GM21528 (cell line): Measurements from ENCODE around the gene ACTBL2.

ENCODE experiments used
- ATAC-seq: cut with Tn5 transposase; IDR thresholded peaks from one replicate; pipeline ENCODE4 v1.9.1; 2021; ENCODE audit warnings: mild to moderate bottlenecking, moderate library complexity; ENCODE audit not compliant: unreplicated experiment, low FRiP score

The ACTBL2 gene

DNA sequence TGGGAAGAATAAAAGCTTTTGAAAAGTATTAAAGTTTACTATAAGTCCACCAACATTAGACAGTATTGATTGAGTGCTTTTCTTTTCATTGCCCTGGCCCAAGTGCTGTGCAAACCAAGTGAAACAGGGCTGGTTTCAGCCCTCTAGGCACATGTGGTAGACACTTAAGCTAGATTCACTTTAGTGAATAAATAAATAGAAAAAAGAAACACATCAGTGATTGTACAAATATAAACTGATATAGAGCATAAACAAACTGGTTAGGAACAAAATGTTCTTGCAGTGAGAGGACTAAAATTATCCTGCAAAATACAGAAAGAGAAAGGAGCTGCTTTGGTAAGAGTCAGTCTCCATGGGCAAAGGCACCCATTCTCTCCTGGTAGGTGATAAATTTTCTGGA, 29.7 kb downstream of the ACTBL2 start:
- ATAC-seq = no peak

DNA sequence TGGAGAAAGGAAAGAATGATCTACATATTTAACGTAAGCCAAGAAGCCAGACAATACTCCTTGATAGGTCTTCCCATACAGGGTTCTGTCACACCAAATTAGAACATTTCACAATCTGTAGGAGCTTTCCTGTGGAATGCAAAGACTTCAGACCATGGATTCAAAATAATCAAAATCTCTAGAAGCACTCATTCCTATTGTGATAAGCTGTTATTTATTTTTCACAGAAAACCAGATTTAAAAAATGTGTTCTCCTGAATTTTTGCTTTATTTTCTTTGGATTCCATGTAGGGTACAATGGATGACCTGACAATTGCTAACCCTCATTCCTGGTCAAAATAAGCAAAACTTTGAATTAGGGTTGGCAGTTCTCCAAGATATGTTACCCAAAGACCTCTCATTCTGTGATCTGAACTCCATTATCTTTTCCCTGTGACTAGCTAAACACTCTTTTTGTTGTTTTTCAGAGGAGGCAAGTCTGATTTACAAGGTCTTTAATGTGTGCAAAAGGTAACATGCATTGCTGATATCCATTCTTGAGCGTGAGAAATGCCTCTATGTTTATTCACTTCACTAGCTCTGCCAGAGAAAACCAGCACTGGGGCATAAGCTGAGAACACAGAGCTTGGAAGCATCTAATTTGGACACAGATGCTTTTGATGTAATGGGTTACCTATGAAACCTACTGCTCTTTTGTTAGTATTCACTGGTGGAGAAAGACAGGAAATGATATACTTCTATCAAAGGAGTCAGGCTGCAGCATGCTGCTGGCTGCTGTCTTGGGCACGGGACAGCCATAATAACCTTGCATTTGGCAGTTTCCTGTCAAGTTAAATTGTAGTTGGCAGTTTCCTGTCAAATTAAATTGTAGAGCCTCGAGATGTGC, 31.4 kb downstream of the ACTBL2 start:
- ATAC-seq = no peak

DNA sequence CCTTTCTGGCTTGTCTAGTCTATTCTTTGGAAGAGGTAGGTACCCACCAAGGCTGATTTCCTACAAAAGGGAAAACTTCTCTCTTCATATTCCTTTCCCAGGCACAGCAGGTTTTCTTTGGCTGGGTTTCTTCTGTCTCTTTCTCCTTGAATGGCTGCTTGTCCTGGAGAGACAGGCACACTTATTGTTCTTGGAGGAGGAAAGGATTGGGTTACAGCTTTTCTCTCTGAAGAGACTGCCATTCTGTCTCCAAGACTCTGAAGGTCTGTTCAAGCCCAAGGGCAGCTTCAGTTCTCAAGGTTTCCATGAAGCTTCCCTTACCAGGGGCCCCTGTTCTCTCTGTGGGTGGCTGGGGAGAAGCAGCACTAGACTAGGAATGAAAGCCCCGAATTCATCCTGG, 33.9 kb downstream of the ACTBL2 start:
- no peak for ATAC-seq

DNA sequence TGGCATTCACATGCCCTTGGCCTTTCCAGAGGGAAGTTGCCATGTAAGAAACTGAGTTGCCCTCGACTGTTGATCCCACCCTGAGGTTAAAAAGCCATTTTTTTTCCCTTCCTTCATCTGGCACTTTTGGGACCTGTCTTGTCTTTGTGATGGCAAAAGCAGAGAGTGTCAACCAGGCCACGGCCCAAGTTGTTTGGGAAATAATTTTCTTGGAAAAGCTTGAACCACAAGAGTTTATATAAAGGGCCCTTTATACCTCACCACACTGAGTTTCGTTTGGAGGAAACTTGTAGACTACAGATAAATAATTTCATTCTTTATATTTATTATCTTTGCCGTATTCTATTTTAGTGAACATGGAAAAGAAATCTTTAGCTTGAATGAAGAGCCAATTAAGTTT, 34.3 kb downstream of the ACTBL2 start:
- ATAC-seq = no peak

DNA sequence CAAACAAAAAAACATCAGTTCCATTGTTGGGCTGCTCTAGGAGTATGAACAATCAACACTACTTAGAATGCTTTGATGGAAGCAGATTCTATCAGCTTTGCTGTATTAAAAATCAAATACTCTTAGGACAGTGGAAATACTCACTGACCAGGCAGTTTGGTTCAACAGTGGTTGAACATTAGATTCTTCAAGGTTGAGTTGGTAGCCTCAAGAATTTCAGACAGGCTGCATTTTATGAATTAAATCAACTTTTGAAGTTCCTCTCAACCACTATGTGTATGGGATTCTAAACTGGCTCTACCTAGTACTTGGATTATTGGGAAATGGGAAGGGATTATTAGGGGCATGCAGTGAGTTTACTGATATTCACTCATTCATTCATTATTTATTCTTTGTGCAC, 35.0 kb downstream of the ACTBL2 start:
- ATAC-seq = no peak

DNA sequence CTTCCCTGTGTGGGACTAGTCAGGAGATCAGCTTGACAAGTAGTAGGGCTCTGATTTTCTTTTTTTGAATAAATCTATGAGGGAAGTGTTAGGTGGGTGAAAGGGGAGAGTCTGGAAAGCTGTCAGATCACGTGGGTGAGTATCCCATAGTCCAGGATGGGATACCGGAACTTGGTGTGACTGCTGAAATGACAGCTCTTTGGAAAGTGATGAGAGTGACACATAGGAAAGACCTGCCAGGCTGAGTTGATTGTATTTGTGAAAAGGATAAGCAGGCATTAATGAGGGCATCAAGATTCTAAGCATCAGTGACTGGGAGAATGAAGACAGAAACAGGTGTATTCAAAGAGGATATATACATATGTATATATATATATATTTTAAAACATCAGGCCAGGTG, 35.6 kb downstream of the ACTBL2 start:
- no peak for ATAC-seq

DNA sequence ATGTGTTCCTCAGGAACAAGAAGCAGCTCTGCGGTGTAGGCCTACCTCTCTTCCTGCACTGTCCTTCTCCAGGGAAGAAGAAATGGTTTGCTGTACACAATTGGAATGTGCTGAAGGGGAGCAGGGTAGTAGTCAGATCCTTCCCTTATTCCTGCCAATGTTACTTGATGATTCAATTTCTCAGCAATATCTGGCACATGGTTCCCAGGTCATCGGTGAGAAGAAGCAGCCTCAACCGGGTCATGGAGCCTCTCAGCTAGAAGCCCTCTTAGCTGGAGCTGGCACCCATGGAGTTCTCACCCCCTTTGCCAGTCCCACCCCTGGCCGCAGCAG, 36.9 kb downstream of the ACTBL2 start:
- no peak for ATAC-seq

DNA sequence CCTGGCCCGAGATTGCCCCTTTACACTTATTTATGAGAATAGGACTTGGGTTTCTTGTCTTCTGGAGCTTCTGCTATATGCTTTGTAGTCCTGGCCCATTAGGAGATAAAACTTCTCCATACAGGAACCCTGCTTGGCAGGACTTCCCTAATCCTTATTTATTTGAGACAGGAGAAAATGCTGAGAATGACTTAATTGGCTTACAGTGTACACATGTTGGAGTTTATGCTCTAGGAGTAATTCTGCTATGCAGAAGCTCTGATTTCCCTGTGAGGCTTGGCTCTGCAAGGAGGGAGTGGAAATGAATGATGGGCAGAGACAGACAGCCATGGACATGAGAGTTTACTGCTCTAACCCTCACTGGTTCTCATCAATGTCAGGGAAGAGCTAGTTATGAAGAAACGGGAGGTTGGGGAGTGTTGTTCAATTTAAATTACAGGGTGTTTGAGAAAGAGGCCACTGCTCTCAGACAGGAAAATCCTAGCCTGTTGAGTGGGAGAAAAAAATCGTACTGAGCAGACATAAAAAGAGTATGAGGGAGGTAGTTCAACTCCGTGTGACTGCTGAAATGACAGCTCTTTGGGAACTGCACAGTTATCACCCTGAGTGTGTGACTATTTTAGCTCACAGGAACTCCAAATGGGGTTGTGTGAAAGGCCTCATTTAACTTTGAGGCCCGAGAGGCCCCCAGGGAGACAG, 37.5 kb downstream of the ACTBL2 start:
- no peak for ATAC-seq

DNA sequence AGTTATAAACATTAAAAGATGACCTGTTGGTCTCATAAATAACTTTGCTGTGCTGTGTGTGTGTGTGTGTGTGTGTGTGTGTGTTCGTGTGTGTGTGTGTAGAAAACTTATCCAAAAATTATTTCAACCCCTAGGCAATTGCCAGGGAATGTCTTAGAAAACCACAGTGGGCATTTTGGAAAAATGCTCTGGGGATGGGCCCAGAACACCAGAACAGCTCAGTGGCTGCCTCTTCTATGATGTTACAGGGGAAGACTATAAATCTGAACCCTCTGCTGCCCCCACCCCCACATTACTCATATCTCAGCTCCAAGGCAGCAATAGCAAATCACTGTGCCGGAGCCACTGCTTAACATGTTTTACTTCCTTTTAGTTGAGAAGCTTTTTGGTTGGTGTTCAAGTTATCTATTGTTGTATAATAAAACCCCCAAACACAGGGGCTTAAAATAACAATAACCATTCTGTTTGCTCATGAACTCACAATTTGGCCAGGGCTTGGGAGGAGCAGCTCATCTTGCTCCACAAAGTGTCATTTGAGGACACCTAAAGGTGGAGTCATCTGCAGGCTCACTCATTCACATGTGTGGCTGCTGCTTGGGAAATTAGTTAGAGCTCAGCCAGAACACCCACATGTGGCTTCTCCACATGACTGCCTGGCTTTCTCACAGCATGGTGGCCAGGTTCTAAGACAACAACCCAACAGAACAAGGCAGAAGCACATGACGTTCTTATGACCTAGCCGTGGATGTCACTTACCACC, 40.4 kb downstream of the ACTBL2 start:
- ATAC-seq = no peak

DNA sequence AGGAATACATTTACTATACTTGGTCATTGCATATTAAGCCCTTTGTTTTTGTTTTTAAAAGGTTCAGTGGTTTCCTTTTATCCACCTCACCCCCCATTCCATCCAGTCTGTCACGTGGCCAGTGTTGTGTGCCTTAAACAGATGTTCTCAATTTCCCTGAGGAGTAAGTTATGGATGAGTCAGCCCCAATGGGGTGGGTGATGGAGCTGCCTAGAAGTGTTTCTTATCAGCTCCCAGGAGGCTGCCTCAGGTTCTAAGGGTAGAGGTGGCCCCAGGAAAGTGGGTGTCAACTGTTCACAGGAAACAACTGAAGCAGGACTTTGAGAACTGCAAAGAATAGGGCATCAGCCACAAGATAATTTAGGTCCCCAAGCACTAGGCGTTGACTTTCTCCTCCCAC, 41.1 kb downstream of the ACTBL2 start:
- ATAC-seq = no peak

DNA sequence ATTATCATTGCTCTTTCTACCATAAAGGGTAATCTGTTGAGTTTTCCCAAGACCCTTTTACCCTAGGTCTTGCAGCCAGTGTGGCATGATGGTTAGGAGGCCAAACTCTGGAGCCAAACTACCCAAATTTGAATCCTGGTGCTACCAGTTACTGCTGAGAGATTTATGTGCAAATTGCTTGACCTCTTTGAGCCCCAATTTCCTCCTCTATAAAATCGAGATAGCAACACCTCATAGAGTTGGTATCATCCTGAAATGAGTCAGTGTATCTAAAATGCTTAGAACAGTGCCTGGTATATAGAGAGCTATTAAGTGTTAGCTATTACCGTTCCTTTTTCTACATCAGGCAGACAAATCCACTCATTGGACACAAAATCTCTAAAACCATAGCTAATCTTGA, 43.0 kb downstream of the ACTBL2 start:
- no peak for ATAC-seq

DNA sequence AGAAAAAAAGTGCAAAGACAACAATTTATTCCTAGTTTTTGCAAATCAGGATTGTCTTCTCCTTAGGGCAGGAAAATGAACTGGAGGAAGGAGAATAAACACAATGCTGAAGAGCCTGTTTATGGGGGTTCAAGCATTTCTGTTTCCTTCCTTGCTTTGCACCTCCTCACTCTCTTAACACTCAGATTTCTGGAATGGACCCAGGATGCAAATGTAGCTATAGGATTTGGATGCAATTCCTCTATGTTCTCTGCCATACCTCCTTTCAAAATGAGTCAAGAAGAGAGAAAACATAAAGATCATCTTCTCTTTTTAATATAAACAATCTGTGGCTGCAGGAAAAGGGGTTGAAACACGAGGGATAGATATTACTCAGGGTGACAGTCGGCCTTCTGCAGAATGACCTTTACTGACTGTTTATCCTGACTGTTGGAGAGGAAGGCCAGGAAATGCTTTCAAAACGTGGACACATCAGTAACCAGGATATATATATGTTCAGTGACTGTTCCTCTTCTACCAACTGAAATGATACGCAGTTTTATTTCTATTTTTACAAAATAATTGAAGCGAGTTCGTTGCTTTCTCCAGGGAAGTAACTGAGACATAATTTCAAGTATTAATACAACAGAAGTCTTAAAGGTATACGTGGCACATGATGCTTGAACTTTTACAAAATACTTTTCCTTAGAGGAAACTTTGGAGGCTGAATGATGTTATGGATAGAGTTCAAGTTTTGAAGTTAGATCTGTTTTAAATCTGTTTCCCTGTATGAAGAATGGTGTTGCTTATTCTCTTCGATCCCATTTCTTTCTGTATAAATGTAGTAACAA, 44.4 kb downstream of the ACTBL2 start:
- no peak for ATAC-seq

DNA sequence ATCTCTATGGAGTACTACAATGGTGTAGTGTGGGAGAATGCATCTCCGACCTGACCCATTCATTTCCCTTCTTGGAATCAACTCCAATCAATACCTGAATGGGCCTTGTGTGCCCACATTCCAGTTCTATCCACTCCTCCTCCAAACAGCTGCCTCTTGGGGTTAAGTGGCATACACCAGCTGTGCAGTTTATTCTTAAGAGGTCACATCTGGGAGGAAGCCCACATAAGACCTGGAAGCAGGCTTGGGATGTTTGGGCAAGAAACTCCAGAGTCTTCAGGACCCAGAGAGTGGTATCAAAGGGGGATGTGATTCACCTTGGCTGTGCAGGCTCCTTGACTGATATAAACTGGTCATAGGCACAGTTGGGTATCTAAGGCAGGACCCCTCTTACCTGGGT, 46.0 kb downstream of the ACTBL2 start:
- no peak for ATAC-seq

DNA sequence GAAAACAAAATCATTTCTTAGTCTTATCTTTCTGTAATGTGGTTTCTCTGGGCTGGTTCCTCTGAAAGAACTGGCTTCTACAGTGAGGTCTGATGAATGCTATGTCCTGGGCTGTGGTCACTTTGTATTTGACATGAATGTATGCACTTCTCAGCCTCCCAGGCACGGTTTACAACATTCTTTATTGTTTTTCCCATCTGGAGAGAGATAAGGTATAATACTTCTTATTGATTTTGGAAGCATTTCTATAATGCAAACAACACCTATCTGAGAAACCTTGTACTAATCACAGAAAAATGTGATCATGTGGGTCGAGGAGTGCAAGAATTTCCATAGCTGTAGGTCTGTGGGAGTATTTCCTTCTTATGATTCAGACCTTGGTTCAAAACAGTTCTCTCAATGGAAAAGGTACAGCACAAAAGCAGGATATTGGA, 46.9 kb downstream of the ACTBL2 start:
- no peak for ATAC-seq

DNA sequence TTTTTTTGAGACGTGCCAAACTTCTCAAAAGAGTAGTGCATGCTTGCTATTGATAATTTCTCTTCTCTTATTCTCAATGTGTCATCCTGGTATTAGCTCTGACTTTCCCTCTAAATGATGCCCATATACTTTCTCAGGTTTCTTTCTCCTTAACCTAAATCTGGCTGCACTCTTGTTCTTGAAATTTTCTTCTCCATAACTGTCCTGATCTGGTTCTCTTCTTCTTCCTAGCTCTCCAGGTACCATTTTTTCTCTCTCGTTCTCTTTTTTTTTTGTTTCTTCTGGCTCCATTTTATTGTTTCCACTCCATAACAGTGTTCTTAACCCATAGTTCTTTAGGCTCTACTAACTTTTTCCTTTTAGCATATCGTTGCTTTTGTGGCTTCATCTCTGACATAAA, 47.9 kb downstream of the ACTBL2 start:
- no peak for ATAC-seq

DNA sequence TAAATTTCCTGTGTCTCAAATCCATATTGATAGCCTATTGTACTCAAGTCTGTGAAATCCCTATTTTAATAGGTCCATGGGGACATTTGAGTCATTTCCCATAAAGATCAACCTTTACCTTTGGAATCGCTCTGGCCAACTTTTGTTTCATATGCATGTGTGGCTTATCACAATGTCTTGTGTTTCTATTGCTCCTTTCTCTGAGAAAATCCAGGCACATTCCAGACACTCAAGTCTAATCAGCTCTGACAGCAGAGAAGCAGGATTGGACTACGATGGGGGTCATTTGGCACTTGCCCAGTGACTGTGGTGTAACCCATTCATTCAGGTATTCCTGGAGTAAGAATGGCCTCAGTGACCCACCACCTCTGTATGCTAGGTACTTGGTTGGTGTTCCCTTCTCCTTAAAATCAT, 48.4 kb downstream of the ACTBL2 start:
- no peak for ATAC-seq

DNA sequence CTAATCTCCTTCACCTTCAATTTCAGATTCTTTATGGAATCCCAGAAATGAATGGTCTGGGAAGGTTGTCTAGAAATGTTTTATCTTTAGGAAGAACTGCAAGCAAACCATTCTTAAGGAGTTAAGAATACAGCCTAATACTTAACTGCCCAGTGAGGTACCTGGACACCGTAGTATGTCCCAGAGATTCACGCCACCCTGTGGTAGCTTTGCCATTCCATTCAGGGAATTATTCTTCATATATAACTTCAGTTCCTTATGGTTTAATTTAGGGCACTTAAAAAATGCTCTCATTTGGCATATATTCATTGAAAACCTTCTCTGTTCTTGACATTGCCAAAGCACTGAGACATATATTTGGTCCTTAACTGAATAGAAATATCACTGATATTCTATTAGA, 49.7 kb downstream of the ACTBL2 start:
- ATAC-seq = no peak

DNA sequence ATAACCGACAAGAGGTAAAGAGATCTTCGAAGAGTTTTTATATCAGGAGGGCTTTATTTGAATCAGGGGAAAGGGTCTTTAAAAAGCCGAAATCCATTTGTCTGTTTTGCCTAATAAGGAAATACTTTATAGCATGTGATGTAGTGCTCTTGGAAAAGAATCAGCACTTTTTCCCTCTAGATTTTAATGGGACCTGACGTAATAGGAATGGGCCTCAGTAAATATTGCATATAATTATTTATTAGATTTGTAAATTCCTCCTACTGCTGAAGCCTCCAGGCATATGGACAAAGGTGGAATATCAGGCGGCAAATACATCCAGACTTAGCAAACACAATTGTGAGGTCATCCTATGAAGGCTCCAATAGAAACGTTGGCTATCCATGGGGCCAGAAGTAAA, 50.9 kb downstream of the ACTBL2 start:
- ATAC-seq = no peak
